Kidney (tissue), 14 donors: ENCODE data around the gene CCDC107. TPM values are rescaled to one million over a fixed set of nuclear protein-coding genes. Genes with fewer than 3 reads are reported as not detected.
A peak's percentile ranks its signal among the peaks of the same experiment; 100 is the strongest.
"Not testable (repeated sequence)": the region's sequence is repeated elsewhere in the genome, so short reads cannot be mapped to it uniquely, and the experiment has no call there.

Experiments used
- DNase-seq, 5 donors: peaks; one replicate each; pipeline ENCODE4 v3.0.0-alpha.2; 2013 to 2020
- FAIRE-seq: peaks from 2 replicates; lab custom pipeline; 2012; peaks lifted over from hg19 to GRCh38; lab: Jason Lieb, UNC
- H3K27ac ChIP-seq, 2 donors: one replicate each; pipeline ENCODE4 v1.7.0; 2013; ENCODE audit warnings: low read depth in 2 of 2, low read length in 2 of 2, inconsistent platforms in 1 of 2
- H3K27me3 ChIP-seq: one replicate; pipeline ENCODE4 v1.7.1; 2013; ENCODE audit warnings: low read length, inconsistent platforms; ENCODE audit not compliant: control insufficient read depth, insufficient read depth
- H3K36me3 ChIP-seq, 3 donors: one replicate each; pipeline versions ENCODE4 v1.7.0 to v1.7.1; 2013; ENCODE audit warnings: low read length in 3 of 3, control low read depth in 1 of 3, inconsistent platforms in 1 of 3; ENCODE audit not compliant: insufficient read depth in 3 of 3, control insufficient read depth in 2 of 3
- H3K4me1 ChIP-seq, 3 donors: one replicate each; pipeline versions ENCODE4 v1.7.0 to v1.7.1; 2013; ENCODE audit warnings: low read length in 3 of 3, inconsistent platforms in 1 of 3, low read depth in 1 of 3; ENCODE audit not compliant: control insufficient read depth in 2 of 3, insufficient read depth in 2 of 3
- H3K4me3 ChIP-seq, 3 donors: one replicate each; pipeline versions ENCODE4 v1.7.0 to v1.8.1; 2013; ENCODE audit warnings: low read length in 3 of 3, control low read depth in 1 of 3, inconsistent platforms in 1 of 3
- H3K9ac ChIP-seq, 3 donors: one replicate each; pipeline versions ENCODE4 v1.7.0 to v1.7.1; 2013; ENCODE audit warnings: low read length in 3 of 3, control low read depth in 1 of 3, inconsistent platforms in 1 of 3
- H3K9me3 ChIP-seq, 3 donors: one replicate each; pipeline versions ENCODE4 v1.7.0 to v1.7.1; 2013; ENCODE audit warnings: low read length in 3 of 3, control low read depth in 1 of 3, inconsistent platforms in 1 of 3; ENCODE audit not compliant: control insufficient read depth in 2 of 3, insufficient read depth in 1 of 3
- intact Hi-C: fragments of 100-400 bp; cut with DNase I; formaldehyde crosslinking; loops from one replicate; pipeline ENCODE4 v1.11.1; 2022
- polyA plus RNA-seq: library from polyadenylated mRNA; stranded (reverse); fragments of 350-450 nt; fragmentation: Illumina TruSeq; extraction: RNeasy Lipid Tissue Mini Kit (QIAGEN cat#74804); gene quantifications from one replicate; pipeline ENCODE4 v1.2.3, GENCODE V29; 2014; ENCODE audit warnings: low read depth, low replicate concordance; ENCODE audit not compliant: insufficient read depth
- total RNA-seq: library from RNA; stranded (reverse); fragmentation: NEBNext Ultra II Directional; extraction: Animal tissue kit (Norgen Biotek cat#: 25700); gene quantifications from one replicate; pipeline ENCODE4 v1.2.1, GENCODE V29; 2021
- TF ChIP-seq, protein P1 (sequence below): IDR thresholded peaks from 3 replicates; pipeline ENCODE4 v1.5.1; 2012; ENCODE audit warnings: mild to moderate bottlenecking, moderate library complexity, borderline replicate concordance; ENCODE audit not compliant: insufficient read depth; ENCODE audit errors: extremely low read depth
- donor health status: control.
- donor health status: control.
- donor health status: control.
- donor health status: control.
- donor health status: control.
- donor health status: DM: yes; HTN: yes; CAD: no.
- donor health status: Normal renal cell carcinoma (clear cell type).

Gene CCDC107
- total and polyA plus RNA-seq, 2 donors from 2014 or later: 26.8 to 52.3 TPM

DNA sequence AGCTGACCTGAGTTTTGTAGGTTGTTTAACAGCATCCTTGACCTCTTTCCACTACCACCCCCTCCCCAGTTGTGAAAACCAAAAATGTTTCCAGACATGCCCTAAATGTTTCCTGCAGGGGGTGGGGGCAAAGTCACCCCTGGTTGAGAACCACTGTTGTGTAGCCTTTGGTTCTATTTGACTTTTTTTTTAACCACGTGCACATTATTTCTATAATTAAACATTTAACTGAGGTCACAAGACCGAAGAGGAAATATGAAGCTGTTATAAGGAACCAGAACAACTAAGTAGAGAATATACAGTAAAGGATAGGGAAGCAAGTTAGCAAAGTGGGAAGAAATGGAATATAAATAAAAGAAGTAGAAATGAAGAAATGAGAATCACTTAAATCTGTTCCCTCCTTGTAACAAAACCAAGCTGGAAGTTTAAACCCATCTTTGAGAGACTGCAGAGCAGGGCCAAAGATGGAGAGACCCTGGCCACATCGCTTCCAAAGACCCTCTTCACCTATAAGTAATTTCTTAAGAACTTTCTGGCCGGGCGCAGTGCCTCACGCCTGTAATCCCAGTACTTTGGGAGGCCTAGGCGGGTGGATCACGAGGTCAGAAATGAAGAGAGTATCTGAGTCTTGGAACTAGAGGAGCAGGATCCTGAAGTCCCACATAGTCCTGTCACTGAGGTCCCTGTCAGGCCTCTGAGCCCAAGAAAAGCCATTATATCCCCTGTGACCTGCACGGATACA, 21.8 kb upstream of the CCDC107 start:
- no peak overlapping the region for H3K27ac ChIP-seq
- no peak for DNase-seq
- intact Hi-C loops: no loop called here

DNA sequence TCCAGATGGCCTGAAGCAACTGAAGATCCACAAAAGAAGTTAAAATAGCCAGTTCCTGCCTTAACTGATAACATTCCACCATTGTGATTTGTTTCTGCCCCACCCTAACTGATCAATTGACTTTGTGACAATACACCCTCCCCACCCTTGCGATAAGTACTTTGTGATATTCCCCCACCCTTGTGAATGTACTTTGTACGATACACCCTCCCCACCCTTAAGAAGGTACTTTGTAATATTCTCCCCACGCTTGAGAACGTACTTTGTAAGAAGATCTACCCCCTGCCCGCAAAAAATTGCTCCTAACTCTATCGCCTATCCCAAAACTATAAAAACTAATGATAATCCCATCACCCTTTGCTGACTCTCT, 21.2 kb upstream of the CCDC107 start:
- H3K4me1 ChIP-seq, H3K27ac ChIP-seq, H3K36me3 ChIP-seq, DNase-seq, H3K27me3 ChIP-seq, FAIRE-seq, H3K4me3 ChIP-seq, intact Hi-C loops, H3K9me3 ChIP-seq, H3K9ac ChIP-seq: not testable (repeated sequence)

More for the DNA sequence above, 21.8 kb upstream of the CCDC107 start:
- H3K9ac ChIP-seq: no peak overlapping the region
- H3K36me3 ChIP-seq: no peaks in the 10 kb centered on the region
- H3K4me3 ChIP-seq: no peak overlapping the region
- TF ChIP-seq, protein P1, sequence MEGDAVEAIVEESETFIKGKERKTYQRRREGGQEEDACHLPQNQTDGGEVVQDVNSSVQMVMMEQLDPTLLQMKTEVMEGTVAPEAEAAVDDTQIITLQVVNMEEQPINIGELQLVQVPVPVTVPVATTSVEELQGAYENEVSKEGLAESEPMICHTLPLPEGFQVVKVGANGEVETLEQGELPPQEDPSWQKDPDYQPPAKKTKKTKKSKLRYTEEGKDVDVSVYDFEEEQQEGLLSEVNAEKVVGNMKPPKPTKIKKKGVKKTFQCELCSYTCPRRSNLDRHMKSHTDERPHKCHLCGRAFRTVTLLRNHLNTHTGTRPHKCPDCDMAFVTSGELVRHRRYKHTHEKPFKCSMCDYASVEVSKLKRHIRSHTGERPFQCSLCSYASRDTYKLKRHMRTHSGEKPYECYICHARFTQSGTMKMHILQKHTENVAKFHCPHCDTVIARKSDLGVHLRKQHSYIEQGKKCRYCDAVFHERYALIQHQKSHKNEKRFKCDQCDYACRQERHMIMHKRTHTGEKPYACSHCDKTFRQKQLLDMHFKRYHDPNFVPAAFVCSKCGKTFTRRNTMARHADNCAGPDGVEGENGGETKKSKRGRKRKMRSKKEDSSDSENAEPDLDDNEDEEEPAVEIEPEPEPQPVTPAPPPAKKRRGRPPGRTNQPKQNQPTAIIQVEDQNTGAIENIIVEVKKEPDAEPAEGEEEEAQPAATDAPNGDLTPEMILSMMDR: no peak
- no peaks in the 10 kb centered on the region for H3K9me3 ChIP-seq
- H3K4me1 ChIP-seq: peaks cover 0 to 8% (median 0%) of the 10 kb centered on the region in 3 donors
- no peaks in the 10 kb centered on the region for H3K27me3 ChIP-seq
- FAIRE-seq: no peak

DNA sequence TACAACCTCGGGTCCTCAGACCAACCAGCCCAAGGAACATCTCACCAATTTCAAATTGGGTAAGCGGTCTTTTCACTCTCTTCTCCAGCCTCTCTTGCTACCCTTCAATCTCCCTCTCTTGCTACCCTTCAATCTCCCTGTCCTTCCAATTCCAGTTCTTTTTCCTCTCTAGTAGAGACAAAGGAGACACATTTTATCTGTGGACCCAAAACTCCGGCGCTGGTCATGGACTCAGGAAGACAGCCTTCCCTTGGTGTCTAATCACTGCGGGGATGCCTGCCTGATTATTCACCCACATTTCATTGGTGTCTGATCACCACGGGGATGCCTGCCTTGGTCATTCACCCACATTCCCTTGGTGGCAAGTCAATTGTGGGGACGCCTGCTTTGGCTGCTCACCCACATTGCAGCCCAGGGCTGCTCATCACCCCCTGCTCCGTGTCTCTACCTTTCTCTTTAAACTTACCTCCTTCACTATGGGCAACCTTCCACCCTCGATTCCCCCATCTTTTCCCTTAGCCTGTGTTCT, 20.6 kb upstream of the CCDC107 start:
- DNase-seq, H3K36me3 ChIP-seq, H3K27me3 ChIP-seq, H3K4me3 ChIP-seq, H3K9me3 ChIP-seq, H3K4me1 ChIP-seq, H3K9ac ChIP-seq, FAIRE-seq, intact Hi-C loops, H3K27ac ChIP-seq: not testable (repeated sequence)

DNA sequence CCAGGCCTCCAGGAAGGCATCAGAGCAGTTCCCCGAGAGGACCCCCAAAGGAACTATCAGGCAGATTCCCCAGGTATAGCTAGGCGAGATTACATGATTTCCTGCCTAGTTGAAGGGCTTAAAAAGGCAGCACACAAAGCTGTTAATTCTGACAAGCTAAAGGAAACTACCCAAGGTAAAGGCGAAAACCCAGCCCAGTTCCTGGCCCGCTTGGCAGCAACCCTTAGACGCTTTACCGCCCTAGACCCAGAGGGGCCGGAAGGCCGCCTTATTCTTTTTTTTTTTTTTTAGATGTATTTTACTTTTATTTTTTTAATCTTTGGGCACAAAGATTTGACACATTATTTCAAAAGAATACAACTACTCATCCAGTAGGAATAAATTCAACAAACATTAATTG, 19.3 kb upstream of the CCDC107 start:
- H3K4me3 ChIP-seq, H3K9me3 ChIP-seq, H3K36me3 ChIP-seq, DNase-seq, H3K27me3 ChIP-seq, intact Hi-C loops, H3K27ac ChIP-seq, H3K9ac ChIP-seq, H3K4me1 ChIP-seq: not testable (repeated sequence)
- FAIRE-seq: peak; percentile 60

DNA sequence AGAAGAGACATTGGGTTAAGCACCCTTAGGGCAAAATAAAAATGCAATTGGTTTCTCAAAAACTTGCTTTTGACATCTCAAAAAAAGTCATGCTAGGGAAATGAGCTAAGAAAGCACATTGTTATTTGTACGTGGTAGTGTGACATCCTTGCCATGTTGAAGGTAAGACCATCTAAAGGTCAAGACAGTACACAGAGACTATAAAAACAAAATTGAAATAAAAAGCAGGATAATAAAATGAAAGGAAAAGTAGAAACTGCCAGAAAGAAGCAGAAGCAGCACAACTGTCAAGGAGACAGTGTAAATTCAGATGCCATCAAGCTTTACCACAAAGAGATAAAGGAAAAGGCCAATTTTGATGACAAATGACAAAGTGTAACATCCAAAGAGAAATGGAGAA, 18.9 kb upstream of the CCDC107 start:
- intact Hi-C loops, FAIRE-seq: not testable (repeated sequence)

More for the DNA sequence above, 18.9 kb upstream of the CCDC107 start:
- H3K4me3 ChIP-seq, H3K9ac ChIP-seq, H3K36me3 ChIP-seq, H3K27ac ChIP-seq, H3K9me3 ChIP-seq, H3K4me1 ChIP-seq, H3K27me3 ChIP-seq, DNase-seq: not testable (repeated sequence)
